ENCODE data around the gene ZBTB6. TPM values are rescaled to one million over a fixed set of nuclear protein-coding genes. Genes with fewer than 3 reads are reported as not detected.

The ZBTB6 gene
- total and polyA plus RNA-seq, 2 of the 13 experiments (the other 11 are each of a cell fraction or from before 2014, with no cell fraction given), result 3.7 to 7.1 TPM

- TF ChIP-seq, protein P1, sequence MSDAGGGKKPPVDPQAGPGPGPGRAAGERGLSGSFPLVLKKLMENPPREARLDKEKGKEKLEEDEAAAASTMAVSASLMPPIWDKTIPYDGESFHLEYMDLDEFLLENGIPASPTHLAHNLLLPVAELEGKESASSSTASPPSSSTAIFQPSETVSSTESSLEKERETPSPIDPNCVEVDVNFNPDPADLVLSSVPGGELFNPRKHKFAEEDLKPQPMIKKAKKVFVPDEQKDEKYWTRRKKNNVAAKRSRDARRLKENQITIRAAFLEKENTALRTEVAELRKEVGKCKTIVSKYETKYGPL (CRISPR knock-in tag; IDR thresholded peaks at IDR 0.05), result no peak
- TF ChIP-seq ZNF816 (CRISPR knock-in tag; IDR thresholded peaks at IDR 0.05; ENCODE audit: borderline replicate concordance) (no peak), ZFP82 (CRISPR knock-in tag; IDR thresholded peaks at IDR 0.05; ENCODE audit: borderline replicate concordance) (no peak), TFDP2 (CRISPR knock-in tag; IDR thresholded peaks at IDR 0.05) (0 out of 2 replicates have a peak, but pooled peaks have one; percentile 30), SUZ12 (IDR thresholded peaks at IDR 0.05; ENCODE audit: low read depth, low read length) (no peak), ZMYM2 (CRISPR knock-in tag; IDR thresholded peaks at IDR 0.05) (no peak), AKAP8 (CRISPR knock-in tag; IDR thresholded peaks at IDR 0.05) (no peak), ZNF572 (CRISPR knock-in tag; IDR thresholded peaks at IDR 0.05) (no peak), MEF2D (CRISPR knock-in tag; IDR thresholded peaks at IDR 0.05) (no peak; the same call in 1 of the 2 replicates), ZNF276 (CRISPR knock-in tag; IDR thresholded peaks at IDR 0.05; ENCODE audit: low read depth) (no peak), ZNF761 (CRISPR knock-in tag; conservative IDR thresholded peaks at IDR 0.05) (0 out of 2 replicates have a peak, but pooled peaks have one; percentile 60), CSRNP1 (CRISPR knock-in tag; IDR thresholded peaks at IDR 0.05) (no peak), CCAR2 (optimal IDR thresholded peaks at IDR 0.05; ENCODE audit: low read depth, low read length) (no peak), YEATS2 (CRISPR knock-in tag; IDR thresholded peaks at IDR 0.05; ENCODE audit: borderline replicate concordance) (no peak), ZNF20 (CRISPR knock-in tag; IDR thresholded peaks at IDR 0.05) (no peak), NCOA1 (CRISPR knock-in tag; IDR thresholded peaks at IDR 0.05) (no peak), AGO1 (IDR thresholded peaks at IDR 0.05; ENCODE audit: low read depth, low read length, poor library complexity, severe bottlenecking) (no peak), CBX1 (IDR thresholded peaks at IDR 0.05; ENCODE audit: low read depth) (peak; percentile 67), ZNF598 (CRISPR knock-in tag; IDR thresholded peaks at IDR 0.05; ENCODE audit: borderline replicate concordance) (no peak), U2AF2 (IDR thresholded peaks at IDR 0.05; ENCODE audit: low read depth, low read length) (no peak)
- TF ChIP-seq, protein P2, sequence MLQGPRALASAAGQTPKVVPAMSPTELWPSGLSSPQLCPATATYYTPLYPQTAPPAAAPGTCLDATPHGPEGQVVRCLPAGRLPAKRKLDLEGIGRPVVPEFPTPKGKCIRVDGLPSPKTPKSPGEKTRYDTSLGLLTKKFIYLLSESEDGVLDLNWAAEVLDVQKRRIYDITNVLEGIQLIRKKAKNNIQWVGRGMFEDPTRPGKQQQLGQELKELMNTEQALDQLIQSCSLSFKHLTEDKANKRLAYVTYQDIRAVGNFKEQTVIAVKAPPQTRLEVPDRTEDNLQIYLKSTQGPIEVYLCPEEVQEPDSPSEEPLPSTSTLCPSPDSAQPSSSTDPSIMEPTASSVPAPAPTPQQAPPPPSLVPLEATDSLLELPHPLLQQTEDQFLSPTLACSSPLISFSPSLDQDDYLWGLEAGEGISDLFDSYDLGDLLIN (CRISPR knock-in tag; IDR thresholded peaks at IDR 0.05; ENCODE audit: borderline replicate concordance), result no peak
Measured at GRCh38 chr9:122940749-122941581, 27.8 kb upstream of the ZBTB6 start, which contains the start of gene RABGAP1 (continued).

Measured in HepG2 (cell line).